Upper lobe of right lung (tissue), 1 donor: Measurements from ENCODE around the gene PTH2. TPM values are rescaled to one million over a fixed set of nuclear protein-coding genes. Genes with fewer than 3 reads are reported as not detected.
A peak's percentile ranks its signal among the peaks of the same experiment; 100 is the strongest.

Experiments used
- ATAC-seq: fragments of 200-7000 bp; cut with Tn5 transposase; one replicate; pipeline ENCODE4 v1.9.1; 2020; ENCODE audit warnings: mild to moderate bottlenecking, moderate library complexity
- DNase-seq: peaks from one replicate; pipeline ENCODE4 v3.0.0-alpha.2; 2020
- H3K27ac ChIP-seq: fragments of 200-600 bp; one replicate; pipeline ENCODE4 v1.8.0; 2022
- H3K27me3 ChIP-seq: fragments of 200-600 bp; one replicate; pipeline ENCODE4 v1.8.0; 2022; ENCODE audit warnings: mild to moderate bottlenecking
- H3K36me3 ChIP-seq: fragments of 200-600 bp; one replicate; pipeline ENCODE4 v1.8.0; 2022
- H3K4me1 ChIP-seq: fragments of 200-600 bp; one replicate; pipeline ENCODE4 v1.8.0; 2022
- H3K4me3 ChIP-seq: fragments of 200-600 bp; one replicate; pipeline ENCODE4 v1.8.0; 2022; ENCODE audit warnings: mild to moderate bottlenecking
- H3K9me3 ChIP-seq: fragments of 200-600 bp; one replicate; pipeline ENCODE4 v1.8.0; 2022
- intact Hi-C: fragments of 100-400 bp; cut with DNase I; formaldehyde crosslinking; loops from one replicate; pipeline ENCODE4 v1.11.0; 2022
- total RNA-seq: library from RNA; stranded (reverse); fragmentation: NEBNext Ultra II Directional; extraction: Animal tissue kit (Norgen Biotek cat#: 25700); gene quantifications from one replicate; pipeline ENCODE4 v1.2.1, GENCODE V29; 2021
- TF ChIP-seq, protein P1 (sequence below): fragments of 200-600 bp; IDR thresholded peaks from one replicate; pipeline ENCODE4 v1.8.0; 2022; ENCODE audit warnings: antibody characterized with exemption
- donor health status: DM: no; HTN: yes; CAD: no; lungs with severe emphysema.

PTH2 gene
- total RNA-seq, 1 donor from 2014 or later = not detected

DNA sequence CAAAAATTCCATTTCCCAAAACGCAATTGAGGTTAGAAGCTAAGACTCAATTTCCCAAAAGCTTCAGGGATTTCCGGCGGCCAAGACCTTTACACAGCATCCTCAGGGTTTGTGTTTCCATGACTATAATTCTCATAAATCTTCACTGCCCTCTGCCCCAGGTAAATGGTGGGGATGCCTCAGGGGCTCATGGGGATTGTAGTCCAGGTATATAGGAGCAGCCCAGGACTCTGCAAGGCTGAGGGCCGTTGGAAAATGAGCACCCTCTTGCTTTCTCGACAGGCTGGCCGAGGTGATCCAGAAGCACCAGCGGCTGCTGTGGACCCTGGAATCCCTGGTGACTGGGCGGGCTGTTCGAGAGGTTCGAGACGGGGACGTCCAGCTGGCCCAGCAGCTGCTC, 36.1 kb upstream of the PTH2 start:
- Histone ChIP-seq H3K4me3 (no peak overlapping the region), H3K27me3 (no peaks in the 10 kb centered on the region), H3K4me1 (peaks cover 8% of the 10 kb centered on the region), H3K27ac (no peak overlapping the region), H3K36me3 (peaks cover 14% of the 10 kb centered on the region), H3K9me3 (no peaks in the 10 kb centered on the region)
- ATAC-seq = no peak
- intact Hi-C loops = no loop called here
- TF ChIP-seq, protein P1, sequence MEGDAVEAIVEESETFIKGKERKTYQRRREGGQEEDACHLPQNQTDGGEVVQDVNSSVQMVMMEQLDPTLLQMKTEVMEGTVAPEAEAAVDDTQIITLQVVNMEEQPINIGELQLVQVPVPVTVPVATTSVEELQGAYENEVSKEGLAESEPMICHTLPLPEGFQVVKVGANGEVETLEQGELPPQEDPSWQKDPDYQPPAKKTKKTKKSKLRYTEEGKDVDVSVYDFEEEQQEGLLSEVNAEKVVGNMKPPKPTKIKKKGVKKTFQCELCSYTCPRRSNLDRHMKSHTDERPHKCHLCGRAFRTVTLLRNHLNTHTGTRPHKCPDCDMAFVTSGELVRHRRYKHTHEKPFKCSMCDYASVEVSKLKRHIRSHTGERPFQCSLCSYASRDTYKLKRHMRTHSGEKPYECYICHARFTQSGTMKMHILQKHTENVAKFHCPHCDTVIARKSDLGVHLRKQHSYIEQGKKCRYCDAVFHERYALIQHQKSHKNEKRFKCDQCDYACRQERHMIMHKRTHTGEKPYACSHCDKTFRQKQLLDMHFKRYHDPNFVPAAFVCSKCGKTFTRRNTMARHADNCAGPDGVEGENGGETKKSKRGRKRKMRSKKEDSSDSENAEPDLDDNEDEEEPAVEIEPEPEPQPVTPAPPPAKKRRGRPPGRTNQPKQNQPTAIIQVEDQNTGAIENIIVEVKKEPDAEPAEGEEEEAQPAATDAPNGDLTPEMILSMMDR = no peak
- DNase-seq = no peak

DNA sequence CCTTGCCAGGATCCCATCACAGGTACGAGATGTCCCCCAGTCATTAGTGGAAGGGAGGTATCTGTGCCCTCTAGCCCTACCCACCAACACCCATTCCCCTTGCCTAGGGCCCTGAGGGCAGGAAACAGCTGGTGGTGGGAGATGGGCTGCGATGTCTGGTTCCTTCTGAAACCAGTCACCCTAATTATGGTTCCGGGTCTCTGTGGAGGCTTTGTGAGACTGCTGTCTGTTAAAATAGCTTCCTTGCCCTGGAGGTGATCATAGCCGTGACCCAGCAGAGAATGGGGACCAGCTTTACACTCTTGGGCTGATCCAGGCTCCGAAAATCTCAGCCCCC, 35.3 kb upstream of the PTH2 start:
- H3K27me3 ChIP-seq = no peaks in the 10 kb centered on the region
- peaks cover 13% of the 10 kb centered on the region for H3K4me1 ChIP-seq
- H3K36me3 ChIP-seq = peaks cover 11% of the 10 kb centered on the region
- H3K9me3 ChIP-seq = no peaks in the 10 kb centered on the region
- DNase-seq (no peak), ATAC-seq (no peak)
- TF ChIP-seq, protein P1 = no peak
- peak overlapping the region; percentile 81 for H3K27ac ChIP-seq
- no peak overlapping the region for H3K4me3 ChIP-seq
- intact Hi-C loops = no loop called here

DNA sequence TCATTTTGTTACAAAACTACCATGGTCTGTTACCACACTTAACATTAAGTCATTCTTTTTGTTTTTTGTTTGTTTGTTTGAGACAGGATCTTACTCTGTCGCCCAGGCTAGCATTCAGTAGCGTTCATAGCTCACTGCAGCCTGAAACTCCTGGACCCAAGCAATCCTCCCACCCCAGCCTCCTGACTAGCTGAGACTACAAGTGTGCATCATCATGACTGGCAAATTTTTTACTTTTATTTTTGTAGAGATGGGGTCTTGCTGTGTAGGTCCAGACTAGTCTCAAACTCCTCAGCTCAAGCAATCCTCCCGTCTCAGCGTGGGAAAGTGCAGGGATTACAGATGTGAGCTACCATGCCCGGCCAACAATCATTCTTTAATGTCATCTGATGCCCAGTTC, 33.1 kb upstream of the PTH2 start:
- Histone ChIP-seq H3K27me3 (no peaks in the 10 kb centered on the region), H3K9me3 (no peaks in the 10 kb centered on the region), H3K4me1 (peaks cover 13% of the 10 kb centered on the region), H3K4me3 (no peak overlapping the region), H3K36me3 (peaks cover 11% of the 10 kb centered on the region), H3K27ac (peak overlapping the region; percentile 56)
- no peak for ATAC-seq
- TF ChIP-seq, protein P1 = no peak
- DNase-seq = no peak
- intact Hi-C loops = no loop called here

DNA sequence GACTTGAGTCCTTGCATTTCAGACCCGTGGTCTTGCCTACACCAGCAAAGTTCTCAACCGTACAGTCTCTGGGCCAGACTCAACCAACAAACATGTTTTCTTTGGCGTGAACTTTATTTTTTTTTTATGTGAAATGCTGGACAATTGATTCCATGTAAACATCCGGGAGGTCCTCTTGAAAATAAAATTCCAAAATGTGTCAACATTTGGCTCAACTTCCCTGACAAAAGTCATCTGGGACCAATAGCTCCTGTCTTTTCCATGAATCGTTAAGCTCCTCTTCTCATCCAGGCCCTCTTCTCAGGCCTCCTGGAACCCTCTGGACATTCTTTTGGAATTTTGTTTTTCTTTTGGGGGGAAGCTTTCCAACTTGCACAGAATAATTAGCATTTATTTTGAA, 32.5 kb upstream of the PTH2 start:
- peak overlapping the region; percentile 56 for H3K27ac ChIP-seq
- intact Hi-C loops = no loop called here

DNA sequence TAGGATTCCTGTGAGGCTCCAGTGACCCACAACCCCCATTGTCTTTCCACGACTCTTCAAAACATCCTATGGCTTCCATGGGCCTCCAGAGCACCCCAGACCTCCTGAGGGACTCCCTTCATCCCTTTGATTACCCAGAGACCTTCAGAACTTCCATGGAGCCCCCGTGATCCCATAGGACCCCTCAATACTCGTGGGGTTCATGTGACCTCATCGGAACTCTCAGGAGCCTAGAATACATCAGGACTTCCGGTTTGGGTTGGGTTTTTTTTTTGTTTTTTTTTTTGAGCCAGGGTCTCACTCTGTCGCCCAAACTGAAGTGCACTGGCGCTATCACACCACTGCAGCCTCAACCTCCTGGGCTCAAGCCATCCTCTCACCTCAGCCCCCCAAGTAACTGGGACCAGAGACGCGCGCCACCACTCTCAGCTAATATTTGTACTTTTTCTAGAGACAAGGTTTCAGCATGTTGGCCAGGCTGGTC, 30.6 kb upstream of the PTH2 start:
- DNase-seq (no peak), ATAC-seq (no peak)
- Histone ChIP-seq H3K4me1 (peaks cover 19% of the 10 kb centered on the region), H3K9me3 (no peaks in the 10 kb centered on the region), H3K27me3 (no peaks in the 10 kb centered on the region), H3K36me3 (peaks cover 7% of the 10 kb centered on the region), H3K4me3 (peak overlapping the region; percentile 66), H3K27ac (peak overlapping the region; percentile 95)
- intact Hi-C loops = no loop called here
- TF ChIP-seq, protein P1 = no peak

More for the DNA sequence above, 32.5 kb upstream of the PTH2 start:
- H3K27me3 ChIP-seq = no peaks in the 10 kb centered on the region
- ATAC-seq (no peak), DNase-seq (no peak)
- H3K4me1 ChIP-seq = peaks cover 13% of the 10 kb centered on the region
- no peaks in the 10 kb centered on the region for H3K9me3 ChIP-seq
- peaks cover 11% of the 10 kb centered on the region for H3K36me3 ChIP-seq
- H3K4me3 ChIP-seq = no peak overlapping the region
- TF ChIP-seq, protein P1 = no peak
